ENCODE measurements around the gene ADORA2B. TPM values are rescaled to one million over a fixed set of nuclear protein-coding genes. Genes with fewer than 3 reads are reported as not detected.

ADORA2B gene
- total and polyA plus RNA-seq, 2 of the 4 experiments (the other 2 are of a cell fraction) = 5.2 to 5.5 TPM

DNA sequence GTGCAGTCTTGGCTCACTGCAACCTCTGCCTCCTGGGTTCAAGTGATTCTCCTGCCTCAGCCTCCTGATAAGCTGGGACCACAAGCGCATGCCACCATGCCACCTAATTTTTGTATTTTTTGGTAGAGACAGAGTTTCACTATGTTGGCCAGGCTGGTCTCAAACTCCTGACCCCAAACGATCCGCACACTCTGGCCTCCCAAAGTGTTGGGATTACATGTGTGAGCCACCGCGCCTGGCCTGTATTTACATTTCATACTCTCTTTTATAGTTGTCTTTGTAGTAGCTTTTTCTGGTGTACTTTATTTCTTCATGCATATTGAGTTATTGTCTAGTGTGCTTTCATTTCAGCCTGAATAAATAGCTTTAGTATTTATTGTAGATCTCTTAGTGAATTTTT, 10.1 kb upstream of the ADORA2B start:
- H2AK9ac ChIP-seq (replicated peaks; ENCODE audit: low read depth, low read length, poor library complexity) = no peak overlapping the region
- no peak overlapping the region for H2BK20ac ChIP-seq (ENCODE audit: low read depth, low read length)
- no peaks in the 10 kb centered on the region for H3K36me3 ChIP-seq (ENCODE audit: control insufficient read depth, insufficient read depth, low read length)
- intact Hi-C loops (cut with micrococcal nuclease) (no loop called here), dilution Hi-C loops (cut with HindIII; ENCODE audit: low sequenced_read_pairs, unreplicated experiment) (no loop called here), in situ Hi-C loops (cut with MboI; ENCODE audit: low sequenced_read_pairs) (no loop called here)
- H3K4me3 ChIP-seq (ENCODE audit: insufficient read depth, low read depth, low read length) = no peak overlapping the region
- no peak overlapping the region for H3K56ac ChIP-seq (ENCODE audit: extremely low read depth, insufficient read depth, low read length)
- CTCF ChIA-PET = interaction anchor here (1.0 kb wide), 1 partner anchor 11 kb away, joined by 3 read pairs; no protein-coding TSS in a partner anchor
- H3K27me3 ChIP-seq (ENCODE audit: control insufficient read depth, insufficient read depth, low read length) = no peaks in the 10 kb centered on the region
- no peak overlapping the region for H3K27ac ChIP-seq (ENCODE audit: insufficient read depth, low read length)
- no peak overlapping the region for H3K9ac ChIP-seq (ENCODE audit: low read depth, low read length)
- no peak overlapping the region for H3K14ac ChIP-seq (replicated peaks; ENCODE audit: low read depth, low read length)
- H2BK120ac ChIP-seq (ENCODE audit: low read depth, low read length) = no peak overlapping the region
- H4K91ac ChIP-seq (ENCODE audit: insufficient read depth, low read depth, low read length) = no peak overlapping the region
- H4K5ac ChIP-seq (ENCODE audit: low read depth, low read length) = no peak overlapping the region
- no CpG with 5 or more reads among the region's 5 CpGs for WGBS, 2 experiments (ENCODE audit: extremely low coverage in 2 of 2, insufficient read length in 1 of 2)
- H3K23ac ChIP-seq (ENCODE audit: low read depth, low read length) = no peak overlapping the region
- no peaks in the 10 kb centered on the region for H4K20me1 ChIP-seq (ENCODE audit: insufficient read depth, low read length)
- H3K9me1 ChIP-seq (ENCODE audit: insufficient read depth, low read length) = no peaks in the 10 kb centered on the region
- TF ChIP-seq CHD1 (IDR thresholded peaks at IDR 0.05; ENCODE audit: low read depth, low read length) (no peak), FOS (IDR thresholded peaks at IDR 0.05; ENCODE audit: low read depth, low read length) (no peak), NFE2L2 (IDR thresholded peaks at IDR 0.05; ENCODE audit: low read depth, low read length) (no peak), MAZ (IDR thresholded peaks at IDR 0.05; ENCODE audit: borderline replicate concordance, low read depth, low read length) (no peak), RCOR1 (IDR thresholded peaks at IDR 0.05; ENCODE audit: insufficient replicate concordance, low read length) (no peak), SMC3 (IDR thresholded peaks at IDR 0.05; ENCODE audit: low read depth, low read length) (no peak)
- TF ChIP-seq, protein P1, sequence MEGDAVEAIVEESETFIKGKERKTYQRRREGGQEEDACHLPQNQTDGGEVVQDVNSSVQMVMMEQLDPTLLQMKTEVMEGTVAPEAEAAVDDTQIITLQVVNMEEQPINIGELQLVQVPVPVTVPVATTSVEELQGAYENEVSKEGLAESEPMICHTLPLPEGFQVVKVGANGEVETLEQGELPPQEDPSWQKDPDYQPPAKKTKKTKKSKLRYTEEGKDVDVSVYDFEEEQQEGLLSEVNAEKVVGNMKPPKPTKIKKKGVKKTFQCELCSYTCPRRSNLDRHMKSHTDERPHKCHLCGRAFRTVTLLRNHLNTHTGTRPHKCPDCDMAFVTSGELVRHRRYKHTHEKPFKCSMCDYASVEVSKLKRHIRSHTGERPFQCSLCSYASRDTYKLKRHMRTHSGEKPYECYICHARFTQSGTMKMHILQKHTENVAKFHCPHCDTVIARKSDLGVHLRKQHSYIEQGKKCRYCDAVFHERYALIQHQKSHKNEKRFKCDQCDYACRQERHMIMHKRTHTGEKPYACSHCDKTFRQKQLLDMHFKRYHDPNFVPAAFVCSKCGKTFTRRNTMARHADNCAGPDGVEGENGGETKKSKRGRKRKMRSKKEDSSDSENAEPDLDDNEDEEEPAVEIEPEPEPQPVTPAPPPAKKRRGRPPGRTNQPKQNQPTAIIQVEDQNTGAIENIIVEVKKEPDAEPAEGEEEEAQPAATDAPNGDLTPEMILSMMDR (conservative IDR thresholded peaks at IDR 0.05; ENCODE audit: low read depth, low read length) = no peak
- TF ChIP-seq, protein P2, sequence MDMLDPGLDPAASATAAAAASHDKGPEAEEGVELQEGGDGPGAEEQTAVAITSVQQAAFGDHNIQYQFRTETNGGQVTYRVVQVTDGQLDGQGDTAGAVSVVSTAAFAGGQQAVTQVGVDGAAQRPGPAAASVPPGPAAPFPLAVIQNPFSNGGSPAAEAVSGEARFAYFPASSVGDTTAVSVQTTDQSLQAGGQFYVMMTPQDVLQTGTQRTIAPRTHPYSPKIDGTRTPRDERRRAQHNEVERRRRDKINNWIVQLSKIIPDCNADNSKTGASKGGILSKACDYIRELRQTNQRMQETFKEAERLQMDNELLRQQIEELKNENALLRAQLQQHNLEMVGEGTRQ (IDR thresholded peaks at IDR 0.05; ENCODE audit: low read depth, low read length) = no peak
- ATAC-seq (ENCODE audit: low read depth) (no peak), DNase-seq (no peak)
- H3K18ac ChIP-seq (ENCODE audit: low read depth, low read length) = no peak overlapping the region
- H4K8ac ChIP-seq (ENCODE audit: low read depth in 2 of 2, low read length in 2 of 2) = no peak overlapping the region
- BruUV-seq (replicated peaks) = no TSS peak
- H2AK5ac ChIP-seq (ENCODE audit: low read depth, low read length) = no peak overlapping the region
- no peak overlapping the region for H2AFZ ChIP-seq (replicated peaks; ENCODE audit: low read length, poor library complexity)
- H3K79me1 ChIP-seq (ENCODE audit: low read depth in 1 of 2, low read length in 2 of 2) = no peaks in the 10 kb centered on the region
- H3K4me1 ChIP-seq (ENCODE audit: control insufficient read depth, insufficient read depth, low read length) = no peaks in the 10 kb centered on the region
- no peak overlapping the region for H2BK5ac ChIP-seq (ENCODE audit: low read depth, low read length, poor library complexity, severe bottlenecking)
- H3K4me2 ChIP-seq (ENCODE audit: low read depth, low read length) = no peak overlapping the region
- no peak overlapping the region for H2BK15ac ChIP-seq (ENCODE audit: low read depth, low read length)
- POLR2A ChIA-PET (ENCODE audit: unreplicated experiment) = no interaction called here
- no peaks in the 10 kb centered on the region for H3K9me3 ChIP-seq (ENCODE audit: control insufficient read depth, insufficient read depth, low read length)
- no peak overlapping the region for H3K4ac ChIP-seq (ENCODE audit: low read depth, low read length)

Measured in IMR-90 (cell line).